ENCODE measurements around the gene FOXI1.

DNA sequence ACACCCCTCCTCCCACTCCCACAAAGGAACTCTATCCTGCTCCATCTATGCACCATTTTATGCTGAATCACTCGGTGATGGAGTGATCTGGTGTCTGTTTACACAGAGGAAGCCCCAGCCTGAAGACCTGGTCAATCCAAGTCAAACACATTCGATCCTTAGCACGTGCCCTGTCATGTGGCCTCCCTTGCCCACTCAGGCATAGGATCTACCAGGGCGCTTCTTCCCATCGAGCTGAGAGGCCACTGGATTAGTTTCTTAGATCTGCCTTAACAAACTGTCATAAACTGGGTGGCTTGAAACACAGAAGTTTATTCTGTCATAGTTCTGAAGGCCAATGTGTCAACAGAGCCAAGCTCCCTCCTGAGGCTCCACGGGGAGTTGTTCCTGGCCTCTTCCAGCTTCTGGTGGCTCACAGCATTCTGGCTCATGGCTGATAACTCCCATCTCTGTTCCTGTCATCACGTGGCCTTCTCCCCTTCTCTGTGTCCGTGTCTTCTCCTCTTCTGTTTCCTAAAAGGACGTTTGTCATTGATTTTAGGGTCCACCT is 34.2 kb downstream of the FOXI1 start:
- no peak for TF ChIP-seq EZH2 (IDR thresholded peaks at IDR 0.05; ENCODE audit: insufficient read depth, poor library complexity, severe bottlenecking)
- no peak for TF ChIP-seq EZH2phosphoT487 (IDR thresholded peaks at IDR 0.05; ENCODE audit: insufficient read depth, low read depth)
